OCI-LY3 (cell line): Measurements from ENCODE around the gene PNMT.

Experiments used
- EZH2phosphoT487 ChIP-seq: fragments of 200-600 bp; shearing (Covaris generic); IDR thresholded peaks from 2 replicates; pipeline ENCODE4 v1.6.1; 2018; ENCODE audit warnings: antibody characterized with exemption, mixed run types, low read depth
- TF ChIP-seq, protein P1 (sequence below): fragments of 200-600, 300-600 bp; sonication (generic); IDR thresholded peaks from 2 replicates; pipeline ENCODE4 v1.5.1; 2014; ENCODE audit warnings: antibody characterized with exemption, low read length, low read depth

DNA sequence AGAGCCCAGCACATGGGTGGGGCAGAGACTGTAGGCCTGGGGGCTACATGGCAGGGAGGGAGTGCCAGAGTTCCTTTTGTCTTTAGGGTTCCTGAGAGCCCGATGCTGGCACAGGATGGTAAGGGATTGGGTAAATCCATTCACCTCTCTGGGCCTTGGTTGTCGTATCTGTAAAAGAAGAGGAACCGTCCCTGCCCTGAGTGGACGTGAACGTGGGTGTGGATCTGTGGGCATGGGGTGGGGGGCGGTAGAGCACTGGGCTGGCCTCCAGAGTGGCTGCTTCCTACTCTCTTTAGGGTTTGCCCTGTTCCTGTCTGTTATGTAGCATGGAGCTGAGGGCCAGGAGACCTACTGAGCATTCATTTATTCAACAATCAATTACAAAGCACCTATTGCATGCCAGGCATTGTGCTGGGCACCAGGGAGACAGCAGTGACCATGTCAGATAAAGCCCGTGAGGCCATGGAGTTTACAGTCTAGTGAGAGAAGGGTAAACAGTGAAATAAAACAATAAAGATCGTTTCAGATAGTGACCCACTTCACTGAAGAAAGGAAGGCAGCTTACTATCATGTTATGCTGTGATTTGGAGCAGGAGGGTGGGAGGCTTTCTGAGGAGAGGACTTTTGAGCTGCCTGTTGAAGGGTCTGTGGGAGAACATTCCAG is 16.2 kb upstream of the PNMT start:
- TF ChIP-seq, protein P1, sequence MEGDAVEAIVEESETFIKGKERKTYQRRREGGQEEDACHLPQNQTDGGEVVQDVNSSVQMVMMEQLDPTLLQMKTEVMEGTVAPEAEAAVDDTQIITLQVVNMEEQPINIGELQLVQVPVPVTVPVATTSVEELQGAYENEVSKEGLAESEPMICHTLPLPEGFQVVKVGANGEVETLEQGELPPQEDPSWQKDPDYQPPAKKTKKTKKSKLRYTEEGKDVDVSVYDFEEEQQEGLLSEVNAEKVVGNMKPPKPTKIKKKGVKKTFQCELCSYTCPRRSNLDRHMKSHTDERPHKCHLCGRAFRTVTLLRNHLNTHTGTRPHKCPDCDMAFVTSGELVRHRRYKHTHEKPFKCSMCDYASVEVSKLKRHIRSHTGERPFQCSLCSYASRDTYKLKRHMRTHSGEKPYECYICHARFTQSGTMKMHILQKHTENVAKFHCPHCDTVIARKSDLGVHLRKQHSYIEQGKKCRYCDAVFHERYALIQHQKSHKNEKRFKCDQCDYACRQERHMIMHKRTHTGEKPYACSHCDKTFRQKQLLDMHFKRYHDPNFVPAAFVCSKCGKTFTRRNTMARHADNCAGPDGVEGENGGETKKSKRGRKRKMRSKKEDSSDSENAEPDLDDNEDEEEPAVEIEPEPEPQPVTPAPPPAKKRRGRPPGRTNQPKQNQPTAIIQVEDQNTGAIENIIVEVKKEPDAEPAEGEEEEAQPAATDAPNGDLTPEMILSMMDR: no peak
- no peak for TF ChIP-seq EZH2phosphoT487
